Endothelial cell of umbilical vein (primary cell): ENCODE measurements around the gene TP73.

Experiments used
- EZH2 ChIP-seq: IDR thresholded peaks from 2 replicates; pipeline ENCODE4 v1.6.1; 2012; ENCODE audit warnings: borderline replicate concordance, low read depth, mild to moderate bottlenecking, moderate library complexity, low read length, inconsistent platforms; ENCODE audit not compliant: severe bottlenecking
- GATA2 ChIP-seq: IDR thresholded peaks from 2 replicates; pipeline ENCODE4 v1.7.0; 2011; ENCODE audit warnings: low read depth, mild to moderate bottlenecking, moderate library complexity, mixed read lengths, low read length; ENCODE audit not compliant: insufficient read length, insufficient read depth
- MYC ChIP-seq: IDR thresholded peaks from one replicate; pipeline ENCODE4 v1.6.1; 2011; ENCODE audit warnings: mild to moderate bottlenecking, low read depth, low read length
- POLR2A ChIP-seq: IDR thresholded peaks from 2 replicates; pipeline ENCODE4 v1.6.1; 2012; ENCODE audit warnings: low read depth, mild to moderate bottlenecking, control low read depth, low read length
- POLR2AphosphoS5 ChIP-seq: IDR thresholded peaks from 2 replicates; pipeline ENCODE4 v1.6.1; 2012; ENCODE audit warnings: low read depth, mild to moderate bottlenecking, control low read depth, low read length, moderate library complexity; ENCODE audit not compliant: insufficient read depth
- TF ChIP-seq, protein P1 (sequence below), 2 donors: IDR thresholded peaks; 1 replicate in 1 of 2; 2 replicates in 1 of 2; pipeline ENCODE4 v1.5.1; 2011; ENCODE audit warnings: low read length in 2 of 2, mild to moderate bottlenecking in 2 of 2, moderate library complexity in 2 of 2, control low read depth in 1 of 2, inconsistent platforms in 1 of 2, low read depth in 1 of 2; ENCODE audit not compliant: insufficient read depth in 1 of 2; ENCODE audit errors: extremely low read depth in 1 of 2
- TF ChIP-seq, protein P2 (sequence below): IDR thresholded peaks from 2 replicates; pipeline ENCODE4 v1.6.1; 2011; ENCODE audit not compliant: insufficient read depth, insufficient read length

GRCh38 chr1:3708791-3709190 lies 56.5 kb downstream of the TP73 start:
- TF ChIP-seq, protein P1, sequence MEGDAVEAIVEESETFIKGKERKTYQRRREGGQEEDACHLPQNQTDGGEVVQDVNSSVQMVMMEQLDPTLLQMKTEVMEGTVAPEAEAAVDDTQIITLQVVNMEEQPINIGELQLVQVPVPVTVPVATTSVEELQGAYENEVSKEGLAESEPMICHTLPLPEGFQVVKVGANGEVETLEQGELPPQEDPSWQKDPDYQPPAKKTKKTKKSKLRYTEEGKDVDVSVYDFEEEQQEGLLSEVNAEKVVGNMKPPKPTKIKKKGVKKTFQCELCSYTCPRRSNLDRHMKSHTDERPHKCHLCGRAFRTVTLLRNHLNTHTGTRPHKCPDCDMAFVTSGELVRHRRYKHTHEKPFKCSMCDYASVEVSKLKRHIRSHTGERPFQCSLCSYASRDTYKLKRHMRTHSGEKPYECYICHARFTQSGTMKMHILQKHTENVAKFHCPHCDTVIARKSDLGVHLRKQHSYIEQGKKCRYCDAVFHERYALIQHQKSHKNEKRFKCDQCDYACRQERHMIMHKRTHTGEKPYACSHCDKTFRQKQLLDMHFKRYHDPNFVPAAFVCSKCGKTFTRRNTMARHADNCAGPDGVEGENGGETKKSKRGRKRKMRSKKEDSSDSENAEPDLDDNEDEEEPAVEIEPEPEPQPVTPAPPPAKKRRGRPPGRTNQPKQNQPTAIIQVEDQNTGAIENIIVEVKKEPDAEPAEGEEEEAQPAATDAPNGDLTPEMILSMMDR (IDR thresholded peaks at IDR 0.05; ENCODE audit: extremely low read depth in 1 of 2, insufficient read depth in 1 of 2, low read depth in 1 of 2, low read length in 2 of 2), result no peak
- TF ChIP-seq GATA2 (no peak), POLR2A (no peak), EZH2 (no peak), POLR2AphosphoS5 (no peak), MYC (no peak)
- TF ChIP-seq, protein P2, sequence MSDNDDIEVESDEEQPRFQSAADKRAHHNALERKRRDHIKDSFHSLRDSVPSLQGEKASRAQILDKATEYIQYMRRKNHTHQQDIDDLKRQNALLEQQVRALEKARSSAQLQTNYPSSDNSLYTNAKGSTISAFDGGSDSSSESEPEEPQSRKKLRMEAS, result no peak
